ENCODE data around the gene CTNNB1. TPM values are rescaled to one million over a fixed set of nuclear protein-coding genes. Genes with fewer than 3 reads are reported as not detected.
A peak's percentile ranks its signal among the peaks of the same experiment; 100 is the strongest.

Gene CTNNB1
- total RNA-seq, 2 donors from 2014 or later = 161 to 177 TPM

DNA sequence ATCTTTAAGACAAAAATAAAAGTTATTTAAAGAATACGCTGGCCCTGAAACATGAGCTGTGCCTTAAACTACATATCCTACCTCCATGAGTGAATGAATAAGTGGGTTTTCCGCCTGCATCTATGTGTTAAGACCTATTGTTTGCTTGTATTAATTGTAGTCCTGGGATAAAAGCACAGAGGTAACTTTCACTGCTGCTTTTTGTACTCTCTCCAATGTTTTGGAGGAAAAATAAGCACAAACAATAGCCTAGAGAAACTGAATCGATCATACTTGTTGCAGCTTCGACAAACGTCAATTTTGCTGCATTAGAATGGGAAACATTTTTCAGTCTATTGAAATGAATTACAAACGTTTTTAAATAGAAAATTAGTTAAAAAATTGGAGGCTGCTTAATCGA lies 1.3 kb upstream of the CTNNB1 start:
- Mint-ChIP-seq H3K27me3 (no peaks in the 10 kb centered on the region), H3K4me3 (peak overlapping the region; percentile 99), H3K36me3 (ENCODE audit: low read depth) (peaks cover 2% of the 10 kb centered on the region), H3K4me1 (peaks cover 29% of the 10 kb centered on the region), H3K27ac (peak overlapping the region; percentile 69)
- ATAC-seq = no peak
- no peak for DNase-seq
- H3K9me3 ChIP-seq (ENCODE audit: control insufficient read depth, low read length, poor library complexity, severe bottlenecking) = no peaks in the 10 kb centered on the region

DNA sequence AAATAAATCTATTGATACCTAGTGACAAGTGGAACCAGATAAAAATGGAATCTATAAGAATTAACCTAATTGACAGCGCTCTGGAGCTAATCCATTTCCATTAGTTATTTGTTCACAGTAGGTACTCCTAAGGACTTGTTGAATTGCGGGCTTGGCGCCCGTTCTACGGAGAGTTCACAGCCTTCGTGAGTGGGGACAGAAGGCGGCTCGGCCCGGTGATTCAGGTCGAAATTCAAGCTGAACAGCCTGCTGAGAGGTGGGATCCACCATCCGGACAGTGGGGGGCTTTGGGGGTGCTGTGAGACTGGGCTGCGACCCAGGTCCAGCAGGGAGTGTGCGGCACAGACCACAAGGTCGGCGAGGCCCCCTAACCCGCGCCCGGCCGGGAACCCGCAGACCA lies 779 bp upstream of the CTNNB1 start:
- ATAC-seq (no peak), DNase-seq (no peak)
- H3K27me3 Mint-ChIP-seq = no peaks in the 10 kb centered on the region
- H3K9me3 ChIP-seq (ENCODE audit: control insufficient read depth, low read length, poor library complexity, severe bottlenecking) = no peaks in the 10 kb centered on the region
- H3K27ac Mint-ChIP-seq = peak overlapping the region; percentile 69
- H3K4me3 Mint-ChIP-seq = peak overlapping the region; percentile 99
- peaks cover 30% of the 10 kb centered on the region for H3K4me1 Mint-ChIP-seq
- H3K36me3 Mint-ChIP-seq (ENCODE audit: low read depth) = peaks cover 2% of the 10 kb centered on the region

DNA sequence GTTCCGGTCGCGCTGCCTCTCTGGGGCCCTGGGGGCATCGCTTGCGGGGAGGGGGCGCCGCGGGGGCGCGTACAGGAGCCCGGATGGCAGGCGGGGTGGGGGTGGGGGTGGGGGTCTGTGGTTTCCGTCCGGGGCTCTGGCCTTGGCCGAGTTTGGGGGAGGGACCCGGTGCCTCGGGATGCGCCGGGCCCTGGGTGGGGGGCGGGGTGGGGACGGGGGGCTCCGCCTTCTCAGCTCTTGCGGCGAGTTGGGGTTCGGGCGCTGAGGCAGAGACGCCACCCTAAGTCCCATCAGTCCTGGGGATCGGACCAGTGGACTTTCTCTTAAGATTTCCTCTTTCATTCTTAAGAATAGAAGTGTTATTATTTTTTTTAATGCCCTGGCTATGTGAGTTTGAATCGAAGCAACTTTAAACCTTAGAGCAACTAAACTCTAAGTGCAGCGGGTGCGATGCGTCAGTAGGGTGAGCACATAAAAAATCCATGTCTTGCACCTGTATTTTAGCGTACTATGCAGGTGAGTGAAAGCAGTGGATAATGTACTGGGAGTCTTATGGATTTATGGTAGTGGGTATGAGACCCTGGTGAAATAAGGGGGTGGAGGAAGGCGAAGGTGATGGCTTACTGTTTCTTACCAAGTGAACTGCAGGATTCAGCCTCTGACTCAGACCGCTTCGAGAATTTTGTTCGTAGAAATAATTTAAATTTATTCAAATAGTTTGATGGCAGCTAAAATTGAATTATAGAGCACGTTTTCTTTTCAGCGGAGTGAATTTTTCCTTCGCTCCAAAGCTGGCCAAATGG lies 762 bp downstream of the CTNNB1 start:
- ATAC-seq (peak; percentile 15), DNase-seq (peak in 2 of 3 donors; percentile 28 to 47)
- peak overlapping the region; percentile 99 for H3K4me3 Mint-ChIP-seq
- no peaks in the 10 kb centered on the region for H3K9me3 ChIP-seq (ENCODE audit: control insufficient read depth, low read length, poor library complexity, severe bottlenecking)
- peaks cover 37% of the 10 kb centered on the region for H3K4me1 Mint-ChIP-seq
- H3K27ac Mint-ChIP-seq = peak overlapping the region; percentile 92
- H3K27me3 Mint-ChIP-seq = no peaks in the 10 kb centered on the region
- peaks cover 2% of the 10 kb centered on the region for H3K36me3 Mint-ChIP-seq (ENCODE audit: low read depth)

DNA sequence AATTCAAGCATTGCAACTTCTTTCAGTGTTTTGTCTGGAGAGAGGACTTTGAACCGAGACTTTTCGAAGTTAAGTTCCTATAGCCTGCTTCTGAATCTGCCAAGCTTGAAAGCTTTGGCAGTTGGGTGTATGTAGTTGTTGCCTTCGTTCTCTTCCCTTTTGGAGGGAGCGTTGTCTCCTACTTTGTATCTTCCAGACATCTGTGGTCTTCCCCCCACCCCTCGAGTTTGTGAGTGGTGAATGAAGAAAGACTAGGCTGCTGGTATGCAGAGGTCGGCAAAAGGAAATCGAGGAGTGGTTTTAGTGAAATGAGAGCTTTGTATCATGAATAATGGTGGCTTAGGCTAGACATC lies 1.3 kb downstream of the CTNNB1 start:
- Mint-ChIP-seq H3K27ac (peak overlapping the region; percentile 92), H3K4me1 (peaks cover 42% of the 10 kb centered on the region), H3K27me3 (no peaks in the 10 kb centered on the region), H3K4me3 (peak overlapping the region; percentile 99), H3K36me3 (ENCODE audit: low read depth) (peaks cover 2% of the 10 kb centered on the region)
- DNase-seq (no peak), ATAC-seq (no peak)
- H3K9me3 ChIP-seq (ENCODE audit: control insufficient read depth, low read length, poor library complexity, severe bottlenecking) = no peaks in the 10 kb centered on the region

DNA sequence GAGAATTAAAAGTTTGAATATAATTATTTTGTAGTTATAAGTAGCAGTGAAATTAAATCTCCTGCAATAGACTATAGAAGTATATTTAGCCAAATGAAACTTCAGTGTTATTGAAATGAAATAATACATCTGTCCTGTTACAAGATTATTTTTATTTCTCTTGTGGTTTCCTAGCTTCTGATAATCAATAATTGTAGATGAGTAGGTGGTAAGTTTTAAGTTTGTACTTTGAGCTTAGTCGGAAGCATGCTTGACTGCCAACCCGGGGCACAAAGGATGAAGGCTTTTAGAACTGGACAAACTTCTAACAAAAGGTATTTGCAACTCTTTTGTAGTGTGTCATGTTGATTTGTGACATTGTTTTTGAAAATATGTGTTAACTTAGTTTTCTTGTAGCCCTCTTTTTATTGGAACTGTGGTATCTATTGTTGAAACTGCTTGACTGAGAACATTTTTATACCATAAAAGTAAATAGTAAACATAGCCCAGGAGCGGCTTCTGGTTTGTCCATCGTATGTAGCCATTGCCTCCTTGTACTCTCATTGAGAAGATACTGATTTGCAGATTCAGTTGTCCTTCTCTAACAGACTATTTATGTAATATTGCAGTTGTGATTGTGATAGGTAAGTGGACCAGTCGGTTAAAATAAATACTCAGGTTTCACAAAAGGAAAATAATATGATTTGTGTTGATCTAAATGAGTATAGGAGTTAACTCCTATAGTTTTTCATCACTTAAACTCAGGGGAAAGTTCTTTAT lies 2.9 kb downstream of the CTNNB1 start:
- H3K9me3 ChIP-seq (ENCODE audit: control insufficient read depth, low read length, poor library complexity, severe bottlenecking) = no peaks in the 10 kb centered on the region
- peak overlapping the region; percentile 92 for H3K27ac Mint-ChIP-seq
- peaks cover 55% of the 10 kb centered on the region for H3K4me1 Mint-ChIP-seq
- DNase-seq (no peak), ATAC-seq (no peak)
- peak overlapping the region; percentile 99 for H3K4me3 Mint-ChIP-seq
- H3K27me3 Mint-ChIP-seq = no peaks in the 10 kb centered on the region
- H3K36me3 Mint-ChIP-seq (ENCODE audit: low read depth) = peaks cover 2% of the 10 kb centered on the region

DNA sequence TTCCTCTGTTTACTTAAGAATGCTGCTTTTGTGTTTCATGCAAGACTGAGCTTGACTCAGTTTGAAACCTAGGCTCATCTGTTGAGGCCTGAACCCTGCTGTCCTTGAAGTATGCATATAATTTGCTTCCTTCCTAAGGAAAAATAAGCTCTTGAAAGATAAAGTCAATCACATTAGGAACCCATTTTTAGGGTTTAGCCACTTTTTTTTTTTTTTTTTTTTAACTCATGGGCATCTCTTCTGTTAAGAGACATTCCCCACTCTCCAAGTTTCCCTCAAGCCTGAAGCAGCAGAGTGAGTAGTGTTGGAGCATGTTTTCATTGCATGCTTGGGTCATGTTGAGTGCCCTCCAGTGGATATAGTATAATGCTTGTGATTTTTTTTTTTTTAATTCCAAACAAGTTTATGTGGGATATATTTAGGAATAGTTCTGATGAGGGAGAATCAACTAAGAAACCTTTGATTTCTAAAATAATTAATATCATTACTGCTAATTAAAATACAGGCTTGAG lies 3.6 kb downstream of the CTNNB1 start:
- peak overlapping the region; percentile 99 for H3K4me3 Mint-ChIP-seq
- no peak for ATAC-seq
- no peaks in the 10 kb centered on the region for H3K9me3 ChIP-seq (ENCODE audit: control insufficient read depth, low read length, poor library complexity, severe bottlenecking)
- peaks cover 61% of the 10 kb centered on the region for H3K4me1 Mint-ChIP-seq
- peaks cover 2% of the 10 kb centered on the region for H3K36me3 Mint-ChIP-seq (ENCODE audit: low read depth)
- DNase-seq = no peak
- peak overlapping the region; percentile 92 for H3K27ac Mint-ChIP-seq
- no peaks in the 10 kb centered on the region for H3K27me3 Mint-ChIP-seq

DNA sequence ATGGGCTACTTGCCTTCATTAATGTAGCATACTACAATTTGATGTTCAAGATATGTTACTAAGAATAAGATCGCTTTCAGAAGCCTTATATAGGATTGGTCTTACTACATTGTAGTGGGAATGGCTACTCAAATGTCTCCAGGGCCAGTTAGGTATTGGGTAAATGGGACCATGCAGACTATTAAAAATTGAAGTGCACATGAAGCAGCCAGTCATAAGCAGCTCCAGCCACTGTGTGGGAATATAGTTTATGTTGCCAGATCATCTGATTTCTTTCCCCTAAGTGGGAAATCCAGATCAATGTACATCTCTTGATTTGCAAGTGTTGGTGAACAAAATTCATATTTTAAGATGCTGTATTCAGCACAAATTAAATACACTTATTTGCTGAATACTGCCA lies 5.1 kb downstream of the CTNNB1 start:
- Mint-ChIP-seq H3K4me1 (peaks cover 71% of the 10 kb centered on the region), H3K27ac (no peak overlapping the region), H3K36me3 (ENCODE audit: low read depth) (peaks cover under 1% of the 10 kb centered on the region), H3K27me3 (no peaks in the 10 kb centered on the region), H3K4me3 (peak overlapping the region; percentile 36)
- H3K9me3 ChIP-seq (ENCODE audit: control insufficient read depth, low read length, poor library complexity, severe bottlenecking) = no peaks in the 10 kb centered on the region
- DNase-seq (no peak), ATAC-seq (no peak)

DNA sequence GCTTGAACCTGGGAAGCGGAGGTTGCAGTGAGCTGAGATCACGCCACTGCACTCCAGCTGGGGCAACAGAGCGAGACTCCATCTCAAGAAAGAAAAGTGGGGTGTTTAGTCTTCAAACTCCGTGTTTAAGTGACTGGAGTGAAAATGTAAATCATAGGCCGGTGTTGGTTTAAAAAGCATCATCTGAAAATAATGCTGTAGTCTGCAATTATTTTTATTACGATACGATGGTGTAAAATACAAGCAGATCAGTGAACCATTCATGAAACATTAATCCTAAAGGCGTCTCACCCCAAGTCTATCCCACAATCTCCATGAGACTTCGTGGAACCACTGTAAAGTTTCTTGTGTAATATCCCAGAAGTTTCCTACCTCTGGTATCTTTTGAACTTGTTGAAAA lies 6.3 kb downstream of the CTNNB1 start:
- no peaks in the 10 kb centered on the region for H3K9me3 ChIP-seq (ENCODE audit: control insufficient read depth, low read length, poor library complexity, severe bottlenecking)
- DNase-seq (no peak), ATAC-seq (no peak)
- no peaks in the 10 kb centered on the region for H3K27me3 Mint-ChIP-seq
- no peak overlapping the region for H3K4me3 Mint-ChIP-seq
- H3K27ac Mint-ChIP-seq = peak overlapping the region; percentile 37
- peaks cover 70% of the 10 kb centered on the region for H3K4me1 Mint-ChIP-seq
- H3K36me3 Mint-ChIP-seq (ENCODE audit: low read depth) = no peaks in the 10 kb centered on the region

DNA sequence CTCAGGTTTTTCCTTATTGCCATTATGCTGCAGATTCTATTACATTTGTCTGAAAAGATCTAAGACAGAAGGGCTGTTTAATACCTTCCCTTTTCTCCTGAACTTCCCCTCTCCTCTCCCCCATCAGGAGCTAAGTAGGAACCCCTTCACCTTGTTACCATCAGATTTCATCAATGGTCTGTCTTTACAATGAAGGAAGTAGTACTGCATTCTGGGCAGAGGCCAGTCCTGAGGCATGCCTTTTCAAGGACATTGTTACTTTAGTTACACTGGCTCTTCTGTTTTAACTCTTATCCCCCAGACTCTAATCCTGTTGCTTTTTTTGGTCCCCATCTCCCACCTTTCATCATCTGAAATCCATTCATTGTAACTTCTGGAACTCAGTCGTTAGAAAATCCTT lies 8.1 kb downstream of the CTNNB1 start:
- Mint-ChIP-seq H3K4me3 (peak overlapping the region; percentile 66), H3K27me3 (no peaks in the 10 kb centered on the region), H3K4me1 (peaks cover 66% of the 10 kb centered on the region), H3K36me3 (ENCODE audit: low read depth) (no peaks in the 10 kb centered on the region), H3K27ac (peak overlapping the region; percentile 4)
- ATAC-seq (no peak), DNase-seq (no peak)
- no peaks in the 10 kb centered on the region for H3K9me3 ChIP-seq (ENCODE audit: control insufficient read depth, low read length, poor library complexity, severe bottlenecking)

DNA sequence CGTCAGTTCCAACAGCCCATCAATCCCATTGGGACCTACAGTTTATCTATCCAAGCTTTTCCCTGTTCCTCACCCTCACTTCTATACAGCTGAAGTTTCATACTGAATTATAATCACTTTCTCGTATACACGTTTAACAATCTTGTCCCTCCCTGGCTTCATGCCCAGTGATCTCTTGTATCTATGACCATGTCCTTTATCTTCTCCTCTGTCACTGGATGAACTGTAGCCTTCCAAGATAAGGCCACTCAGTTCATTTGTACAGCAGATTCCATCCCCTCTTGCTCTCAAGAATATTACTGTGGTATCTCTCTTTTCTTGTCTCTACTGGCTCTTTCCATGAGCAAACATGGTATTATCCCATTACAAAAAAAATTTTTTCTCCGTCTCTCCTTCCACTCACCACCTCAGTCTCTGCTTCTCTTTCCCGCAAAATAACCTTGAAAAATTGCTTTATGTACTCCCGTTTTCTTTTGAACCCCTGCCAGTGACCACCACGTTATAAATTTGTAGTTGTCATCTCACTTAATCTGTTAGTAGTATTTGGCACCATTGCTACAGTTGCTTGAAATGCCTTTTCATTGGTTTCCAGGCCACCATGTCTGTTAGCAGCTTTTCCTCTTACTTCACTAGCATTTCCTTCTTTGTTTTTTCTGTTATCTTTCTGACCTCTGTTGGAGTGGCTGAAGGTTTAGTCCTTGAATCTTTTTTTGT lies 9.4 kb downstream of the CTNNB1 start:
- H3K36me3 Mint-ChIP-seq (ENCODE audit: low read depth) = no peaks in the 10 kb centered on the region
- peak overlapping the region; percentile 1 for H3K4me3 Mint-ChIP-seq
- no peak for DNase-seq
- no peaks in the 10 kb centered on the region for H3K27me3 Mint-ChIP-seq
- no peaks in the 10 kb centered on the region for H3K9me3 ChIP-seq (ENCODE audit: control insufficient read depth, low read length, poor library complexity, severe bottlenecking)
- ATAC-seq = no peak
- no peak overlapping the region for H3K27ac Mint-ChIP-seq
- H3K4me1 Mint-ChIP-seq = peaks cover 73% of the 10 kb centered on the region

DNA sequence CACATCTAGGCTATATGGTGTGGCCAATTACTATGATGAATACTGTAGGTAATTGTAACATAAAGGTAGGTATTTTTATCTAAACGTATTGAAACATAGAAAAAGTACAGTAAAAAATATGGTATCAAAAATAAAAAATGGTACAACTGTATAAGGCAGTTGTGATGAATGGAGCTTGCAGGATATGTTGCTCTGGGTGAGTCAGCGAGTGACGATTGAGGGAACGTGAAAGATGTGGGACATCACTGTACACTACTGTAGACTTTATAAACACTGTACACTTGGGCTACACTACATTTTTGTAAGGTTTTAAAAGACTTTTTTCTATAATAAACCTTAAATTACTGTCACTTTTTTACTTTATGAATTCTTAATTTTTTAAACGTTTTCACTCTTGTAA lies 10.3 kb downstream of the CTNNB1 start:
- DNase-seq (no peak), ATAC-seq (no peak)
- no peaks in the 10 kb centered on the region for H3K9me3 ChIP-seq (ENCODE audit: control insufficient read depth, low read length, poor library complexity, severe bottlenecking)
- H3K27ac Mint-ChIP-seq = no peak overlapping the region
- H3K4me3 Mint-ChIP-seq = no peak overlapping the region
- H3K4me1 Mint-ChIP-seq = peaks cover 72% of the 10 kb centered on the region
- H3K27me3 Mint-ChIP-seq = no peaks in the 10 kb centered on the region
- no peaks in the 10 kb centered on the region for H3K36me3 Mint-ChIP-seq (ENCODE audit: low read depth)

DNA sequence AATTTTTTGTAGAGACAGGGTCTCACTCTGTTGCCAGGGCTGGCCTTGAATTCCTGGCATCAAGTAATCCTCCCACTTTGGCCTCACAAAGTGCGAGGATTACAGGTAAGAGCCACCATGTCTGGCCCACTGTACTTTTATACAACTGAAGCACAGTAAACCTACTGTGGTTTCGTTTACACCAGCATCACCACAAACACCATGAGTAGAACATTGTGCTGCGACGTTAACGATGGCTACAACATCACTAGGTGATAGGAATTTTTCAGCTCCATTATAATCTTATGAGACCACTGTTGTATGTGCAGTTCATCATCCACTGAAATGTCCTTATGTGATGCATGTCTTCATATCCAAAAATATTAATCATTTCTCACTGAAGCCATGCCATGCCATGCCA lies 11.7 kb downstream of the CTNNB1 start:
- Mint-ChIP-seq H3K27ac (no peak overlapping the region), H3K27me3 (no peaks in the 10 kb centered on the region), H3K36me3 (ENCODE audit: low read depth) (no peaks in the 10 kb centered on the region), H3K4me3 (no peak overlapping the region), H3K4me1 (peaks cover 70% of the 10 kb centered on the region)
- DNase-seq (no peak), ATAC-seq (no peak)
- H3K9me3 ChIP-seq (ENCODE audit: control insufficient read depth, low read length, poor library complexity, severe bottlenecking) = no peaks in the 10 kb centered on the region

DNA sequence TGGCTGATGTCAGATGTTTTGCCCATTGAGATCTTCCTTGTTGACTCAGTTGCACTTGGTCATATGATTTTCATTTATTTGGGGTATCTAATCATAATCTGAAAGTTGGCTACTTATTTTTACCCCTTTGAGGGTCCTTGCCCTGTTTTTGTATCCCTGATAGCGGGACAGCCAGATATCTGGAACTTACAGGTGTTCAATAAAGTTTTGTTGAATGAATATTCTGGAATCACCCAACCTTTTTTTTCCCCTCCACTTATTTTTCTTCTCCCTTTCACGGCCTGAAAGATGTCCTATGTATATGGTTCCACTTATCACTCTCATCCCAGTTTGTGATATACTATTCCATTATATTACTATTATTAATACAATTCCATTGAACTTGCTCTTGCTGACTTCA lies 12.8 kb downstream of the CTNNB1 start:
- Mint-ChIP-seq H3K27me3 (no peaks in the 10 kb centered on the region), H3K36me3 (ENCODE audit: low read depth) (no peaks in the 10 kb centered on the region), H3K27ac (no peak overlapping the region), H3K4me3 (no peak overlapping the region), H3K4me1 (peaks cover 68% of the 10 kb centered on the region)
- ATAC-seq (no peak), DNase-seq (no peak)
- no peaks in the 10 kb centered on the region for H3K9me3 ChIP-seq (ENCODE audit: control insufficient read depth, low read length, poor library complexity, severe bottlenecking)

Measured in T-helper 17 cell (primary cell).